HEK293 (cell line): Measurements from ENCODE around the gene VSIR.

Experiments
- RBAK ChIP-seq: fragments of 450-650 bp; formaldehyde crosslinking; IDR thresholded peaks from 2 replicates; pipeline ENCODE4 v1.5.1; 2016; ENCODE audit warnings: missing biosample characterization, missing genetic modification characterization
- TCF7L2 ChIP-seq: IDR thresholded peaks from 2 replicates; pipeline ENCODE4 v1.6.1; 2011; ENCODE audit warnings: low read depth, mild to moderate bottlenecking, inconsistent platforms, low read length, moderate library complexity, borderline replicate concordance
- ZNF24 ChIP-seq: fragments of 450-650 bp; formaldehyde crosslinking; IDR thresholded peaks from 2 replicates; pipeline ENCODE4 v1.5.1; 2016; ENCODE audit warnings: missing biosample characterization, missing genetic modification characterization
- TF ChIP-seq, protein P1 (sequence below): fragments of 450-650 bp; formaldehyde crosslinking; IDR thresholded peaks from 2 replicates; pipeline ENCODE4 v1.5.0; 2017; ENCODE audit warnings: missing biosample characterization, missing genetic modification characterization, borderline replicate concordance
- TF ChIP-seq, protein P2 (sequence below): fragments of 450-650 bp; formaldehyde crosslinking; IDR thresholded peaks from 2 replicates; pipeline ENCODE4 v1.5.1; 2016; ENCODE audit warnings: missing biosample characterization, missing genetic modification characterization
- TF ChIP-seq, protein P3 (sequence below): fragments of 450-650 bp; formaldehyde crosslinking; IDR thresholded peaks from 2 replicates; pipeline ENCODE4 v1.5.1; 2017; ENCODE audit warnings: missing biosample characterization, missing genetic modification characterization
- TF ChIP-seq, protein P4 (sequence below): fragments of 450-650 bp; formaldehyde crosslinking; IDR thresholded peaks from 2 replicates; pipeline ENCODE4 v1.5.1; 2016; ENCODE audit warnings: missing biosample characterization, missing genetic modification characterization
- TF ChIP-seq, protein P5 (sequence below): fragments of 450-650 bp; formaldehyde crosslinking; IDR thresholded peaks from 2 replicates; pipeline ENCODE4 v1.5.1; 2016; ENCODE audit warnings: missing biosample characterization, missing genetic modification characterization

DNA sequence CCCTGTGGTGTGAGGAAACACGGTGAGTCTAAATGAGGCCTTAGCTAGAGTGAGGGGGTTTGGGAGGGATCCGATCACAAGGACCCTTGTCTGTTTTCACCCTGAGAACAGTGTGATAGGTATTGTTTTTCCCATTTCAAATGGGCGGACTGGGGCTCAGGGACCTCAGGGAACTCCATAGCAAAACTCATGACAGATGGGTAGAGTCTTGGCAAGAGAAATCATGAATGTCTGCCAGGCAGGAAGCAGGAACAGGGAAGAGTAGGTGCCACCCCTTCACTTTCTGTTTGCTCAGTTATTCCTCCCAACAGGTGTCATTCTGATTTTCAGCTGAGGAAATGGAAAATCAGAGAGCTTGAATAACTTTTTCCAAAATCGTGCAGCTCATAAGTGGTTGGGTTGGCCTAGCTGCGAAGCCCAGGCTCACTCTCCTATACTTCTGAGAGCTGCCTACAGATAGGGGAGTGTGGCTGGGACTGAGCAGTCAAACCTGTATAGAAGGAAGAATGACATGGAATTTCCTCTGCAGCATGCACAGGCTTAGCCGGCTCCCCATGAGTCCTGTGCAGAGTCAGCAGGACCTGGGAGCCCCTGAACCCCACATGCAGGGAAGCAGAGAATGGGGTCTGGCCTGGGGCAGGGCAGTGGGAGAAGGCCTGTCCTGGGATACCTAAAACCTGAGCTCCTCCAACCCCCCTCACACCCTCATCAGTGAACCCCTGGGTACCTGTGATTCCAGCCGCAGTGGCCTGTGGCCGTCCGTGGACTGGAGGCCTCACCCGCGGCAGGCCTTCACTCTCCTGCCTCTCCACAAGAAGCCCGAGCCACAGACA lies 36.1 kb downstream of the VSIR start:
- TF ChIP-seq, protein P1, sequence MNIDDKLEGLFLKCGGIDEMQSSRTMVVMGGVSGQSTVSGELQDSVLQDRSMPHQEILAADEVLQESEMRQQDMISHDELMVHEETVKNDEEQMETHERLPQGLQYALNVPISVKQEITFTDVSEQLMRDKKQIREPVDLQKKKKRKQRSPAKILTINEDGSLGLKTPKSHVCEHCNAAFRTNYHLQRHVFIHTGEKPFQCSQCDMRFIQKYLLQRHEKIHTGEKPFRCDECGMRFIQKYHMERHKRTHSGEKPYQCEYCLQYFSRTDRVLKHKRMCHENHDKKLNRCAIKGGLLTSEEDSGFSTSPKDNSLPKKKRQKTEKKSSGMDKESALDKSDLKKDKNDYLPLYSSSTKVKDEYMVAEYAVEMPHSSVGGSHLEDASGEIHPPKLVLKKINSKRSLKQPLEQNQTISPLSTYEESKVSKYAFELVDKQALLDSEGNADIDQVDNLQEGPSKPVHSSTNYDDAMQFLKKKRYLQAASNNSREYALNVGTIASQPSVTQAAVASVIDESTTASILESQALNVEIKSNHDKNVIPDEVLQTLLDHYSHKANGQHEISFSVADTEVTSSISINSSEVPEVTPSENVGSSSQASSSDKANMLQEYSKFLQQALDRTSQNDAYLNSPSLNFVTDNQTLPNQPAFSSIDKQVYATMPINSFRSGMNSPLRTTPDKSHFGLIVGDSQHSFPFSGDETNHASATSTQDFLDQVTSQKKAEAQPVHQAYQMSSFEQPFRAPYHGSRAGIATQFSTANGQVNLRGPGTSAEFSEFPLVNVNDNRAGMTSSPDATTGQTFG (tag by site-specific recombination), result no peak
- TF ChIP-seq, protein P2, sequence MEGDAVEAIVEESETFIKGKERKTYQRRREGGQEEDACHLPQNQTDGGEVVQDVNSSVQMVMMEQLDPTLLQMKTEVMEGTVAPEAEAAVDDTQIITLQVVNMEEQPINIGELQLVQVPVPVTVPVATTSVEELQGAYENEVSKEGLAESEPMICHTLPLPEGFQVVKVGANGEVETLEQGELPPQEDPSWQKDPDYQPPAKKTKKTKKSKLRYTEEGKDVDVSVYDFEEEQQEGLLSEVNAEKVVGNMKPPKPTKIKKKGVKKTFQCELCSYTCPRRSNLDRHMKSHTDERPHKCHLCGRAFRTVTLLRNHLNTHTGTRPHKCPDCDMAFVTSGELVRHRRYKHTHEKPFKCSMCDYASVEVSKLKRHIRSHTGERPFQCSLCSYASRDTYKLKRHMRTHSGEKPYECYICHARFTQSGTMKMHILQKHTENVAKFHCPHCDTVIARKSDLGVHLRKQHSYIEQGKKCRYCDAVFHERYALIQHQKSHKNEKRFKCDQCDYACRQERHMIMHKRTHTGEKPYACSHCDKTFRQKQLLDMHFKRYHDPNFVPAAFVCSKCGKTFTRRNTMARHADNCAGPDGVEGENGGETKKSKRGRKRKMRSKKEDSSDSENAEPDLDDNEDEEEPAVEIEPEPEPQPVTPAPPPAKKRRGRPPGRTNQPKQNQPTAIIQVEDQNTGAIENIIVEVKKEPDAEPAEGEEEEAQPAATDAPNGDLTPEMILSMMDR (tag by site-specific recombination), result no peak
- no peak for TF ChIP-seq ZNF24 (tag by site-specific recombination)
- TF ChIP-seq, protein P3, sequence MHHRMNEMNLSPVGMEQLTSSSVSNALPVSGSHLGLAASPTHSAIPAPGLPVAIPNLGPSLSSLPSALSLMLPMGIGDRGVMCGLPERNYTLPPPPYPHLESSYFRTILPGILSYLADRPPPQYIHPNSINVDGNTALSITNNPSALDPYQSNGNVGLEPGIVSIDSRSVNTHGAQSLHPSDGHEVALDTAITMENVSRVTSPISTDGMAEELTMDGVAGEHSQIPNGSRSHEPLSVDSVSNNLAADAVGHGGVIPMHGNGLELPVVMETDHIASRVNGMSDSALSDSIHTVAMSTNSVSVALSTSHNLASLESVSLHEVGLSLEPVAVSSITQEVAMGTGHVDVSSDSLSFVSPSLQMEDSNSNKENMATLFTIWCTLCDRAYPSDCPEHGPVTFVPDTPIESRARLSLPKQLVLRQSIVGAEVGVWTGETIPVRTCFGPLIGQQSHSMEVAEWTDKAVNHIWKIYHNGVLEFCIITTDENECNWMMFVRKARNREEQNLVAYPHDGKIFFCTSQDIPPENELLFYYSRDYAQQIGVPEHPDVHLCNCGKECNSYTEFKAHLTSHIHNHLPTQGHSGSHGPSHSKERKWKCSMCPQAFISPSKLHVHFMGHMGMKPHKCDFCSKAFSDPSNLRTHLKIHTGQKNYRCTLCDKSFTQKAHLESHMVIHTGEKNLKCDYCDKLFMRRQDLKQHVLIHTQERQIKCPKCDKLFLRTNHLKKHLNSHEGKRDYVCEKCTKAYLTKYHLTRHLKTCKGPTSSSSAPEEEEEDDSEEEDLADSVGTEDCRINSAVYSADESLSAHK, result no peak
- TF ChIP-seq TCF7L2, result no peak
- TF ChIP-seq RBAK (tag by site-specific recombination), result no peak
- TF ChIP-seq, protein P4, sequence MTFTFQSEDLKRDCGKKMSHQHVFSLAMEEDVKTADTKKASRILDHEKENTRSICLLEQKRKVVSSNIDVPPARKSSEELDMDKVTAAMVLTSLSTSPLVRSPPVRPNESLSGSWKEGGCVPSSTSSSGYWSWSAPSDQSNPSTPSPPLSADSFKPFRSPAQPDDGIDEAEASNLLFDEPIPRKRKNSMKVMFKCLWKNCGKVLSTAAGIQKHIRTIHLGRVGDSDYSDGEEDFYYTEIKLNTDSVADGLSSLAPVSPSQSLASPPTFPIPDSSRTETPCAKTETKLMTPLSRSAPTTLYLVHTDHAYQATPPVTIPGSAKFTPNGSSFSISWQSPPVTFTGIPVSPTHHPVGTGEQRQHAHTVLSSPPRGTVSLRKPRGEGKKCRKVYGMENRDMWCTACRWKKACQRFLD (tag by site-specific recombination), result no peak
- TF ChIP-seq, protein P5, sequence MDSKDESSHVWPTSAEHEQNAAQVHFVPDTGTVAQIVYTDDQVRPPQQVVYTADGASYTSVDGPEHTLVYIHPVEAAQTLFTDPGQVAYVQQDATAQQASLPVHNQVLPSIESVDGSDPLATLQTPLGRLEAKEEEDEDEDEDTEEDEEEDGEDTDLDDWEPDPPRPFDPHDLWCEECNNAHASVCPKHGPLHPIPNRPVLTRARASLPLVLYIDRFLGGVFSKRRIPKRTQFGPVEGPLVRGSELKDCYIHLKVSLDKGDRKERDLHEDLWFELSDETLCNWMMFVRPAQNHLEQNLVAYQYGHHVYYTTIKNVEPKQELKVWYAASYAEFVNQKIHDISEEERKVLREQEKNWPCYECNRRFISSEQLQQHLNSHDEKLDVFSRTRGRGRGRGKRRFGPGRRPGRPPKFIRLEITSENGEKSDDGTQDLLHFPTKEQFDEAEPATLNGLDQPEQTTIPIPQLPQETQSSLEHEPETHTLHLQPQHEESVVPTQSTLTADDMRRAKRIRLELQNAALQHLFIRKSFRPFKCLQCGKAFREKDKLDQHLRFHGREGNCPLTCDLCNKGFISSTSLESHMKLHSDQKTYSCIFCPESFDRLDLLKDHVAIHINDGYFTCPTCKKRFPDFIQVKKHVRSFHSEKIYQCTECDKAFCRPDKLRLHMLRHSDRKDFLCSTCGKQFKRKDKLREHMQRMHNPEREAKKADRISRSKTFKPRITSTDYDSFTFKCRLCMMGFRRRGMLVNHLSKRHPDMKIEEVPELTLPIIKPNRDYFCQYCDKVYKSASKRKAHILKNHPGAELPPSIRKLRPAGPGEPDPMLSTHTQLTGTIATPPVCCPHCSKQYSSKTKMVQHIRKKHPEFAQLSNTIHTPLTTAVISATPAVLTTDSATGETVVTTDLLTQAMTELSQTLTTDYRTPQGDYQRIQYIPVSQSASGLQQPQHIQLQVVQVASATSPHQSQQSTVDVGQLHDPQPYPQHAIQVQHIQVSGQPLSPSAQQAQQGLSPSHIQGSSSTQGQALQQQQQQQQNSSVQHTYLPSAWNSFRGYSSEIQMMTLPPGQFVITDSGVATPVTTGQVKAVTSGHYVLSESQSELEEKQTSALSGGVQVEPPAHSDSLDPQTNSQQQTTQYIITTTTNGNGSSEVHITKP, result no peak
